GM19468 (cell line): Measurements from ENCODE around the gene CFAP70.

Experiments used
- ATAC-seq: cut with Tn5 transposase; IDR thresholded peaks from one replicate; pipeline ENCODE4 v1.9.1; 2021; ENCODE audit warnings: mild to moderate bottlenecking, moderate library complexity, moderate number of reproducible peaks; ENCODE audit not compliant: unreplicated experiment; ENCODE audit errors: extremely low read depth

Gene CFAP70

DNA sequence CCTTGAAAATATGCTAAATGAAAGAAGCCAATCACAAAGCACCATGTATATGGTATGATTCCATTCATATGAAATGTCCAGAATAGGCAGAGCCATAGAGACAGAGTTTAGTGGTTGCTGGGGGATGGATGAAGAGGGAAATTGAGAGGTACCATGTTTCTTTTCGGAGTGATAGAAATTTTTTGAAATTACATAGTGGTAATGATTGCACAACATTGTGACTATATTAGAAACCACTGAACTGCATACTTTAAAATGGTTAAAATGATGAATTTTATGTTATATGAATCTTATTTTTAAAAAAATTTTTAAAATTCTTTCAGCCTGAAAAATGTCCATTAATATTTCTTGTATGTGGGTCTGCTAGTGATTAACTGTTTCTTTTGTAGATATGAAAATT, 137.7 kb downstream of the CFAP70 start:
- ATAC-seq, result no peak

DNA sequence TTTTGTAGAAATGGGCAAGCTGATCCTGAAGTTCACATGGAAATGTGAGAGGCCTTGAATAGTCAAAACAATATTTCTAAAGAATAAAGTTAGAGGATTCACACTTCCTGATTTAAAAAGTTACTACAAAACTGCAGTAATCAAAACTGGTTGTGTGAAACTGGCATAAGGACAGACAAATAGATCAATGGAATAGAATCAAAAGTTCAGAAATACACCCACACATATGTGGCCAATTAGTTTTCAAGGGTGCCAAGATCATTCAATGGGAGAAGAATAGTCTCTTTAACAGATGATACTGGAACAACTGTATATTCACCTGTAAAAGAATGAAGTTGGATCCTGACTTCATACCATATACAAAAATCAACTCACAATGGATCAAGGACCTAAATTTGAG, 139.3 kb downstream of the CFAP70 start:
- no peak for ATAC-seq

DNA sequence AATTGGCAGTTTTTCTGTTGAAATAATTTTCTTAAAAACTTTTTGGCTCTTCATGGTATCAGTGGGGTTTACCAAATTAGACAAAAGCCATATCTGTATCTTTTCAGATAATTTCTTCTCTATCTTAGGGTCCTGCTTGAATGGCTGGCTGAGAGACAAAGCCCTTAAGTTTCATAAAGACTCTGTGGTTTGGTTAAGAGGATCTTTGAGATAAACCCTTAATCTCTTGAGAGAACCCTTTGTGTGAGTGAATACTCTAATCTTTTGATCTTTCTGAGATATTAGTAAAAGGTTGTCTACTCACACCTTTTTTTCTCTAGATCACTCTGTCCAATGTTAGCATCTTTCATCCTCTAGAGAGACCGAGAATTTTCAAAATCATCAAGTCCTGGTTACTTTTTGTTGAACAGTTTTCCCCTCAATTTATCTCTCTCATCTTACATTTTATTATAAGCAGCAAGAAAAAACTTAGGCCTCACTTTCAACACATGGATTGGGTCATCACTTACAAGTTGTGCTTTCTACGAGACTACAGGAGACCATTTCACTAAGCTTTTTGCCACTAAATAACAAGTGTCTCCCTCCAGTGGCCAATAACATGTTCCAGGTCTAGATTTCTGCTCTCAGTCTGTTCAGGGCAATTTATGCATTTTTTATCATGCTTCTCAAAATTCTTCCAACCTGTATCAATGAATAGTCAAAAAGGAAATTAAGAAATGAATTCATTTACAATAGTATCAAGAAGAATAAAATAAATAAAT, 140.1 kb downstream of the CFAP70 start:
- ATAC-seq, result no peak

DNA sequence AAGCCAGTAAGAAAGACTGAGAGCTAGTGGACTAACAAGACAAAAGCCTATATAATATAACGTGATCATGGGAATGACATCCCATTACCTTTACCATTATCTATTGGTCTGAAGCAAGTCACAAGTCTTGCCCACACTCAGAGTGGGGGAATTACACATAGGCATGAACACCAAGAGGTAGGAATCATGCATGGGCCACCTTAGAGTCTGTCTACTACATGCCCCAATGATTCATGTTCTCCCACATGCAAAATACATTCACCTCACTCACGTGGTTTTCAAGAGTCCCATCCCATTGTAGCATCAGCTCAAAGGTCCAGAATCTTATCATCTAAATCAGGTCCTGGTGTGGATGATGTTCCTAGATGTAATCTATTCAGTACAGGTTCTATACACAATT, 141.0 kb downstream of the CFAP70 start:
- no peak for ATAC-seq

DNA sequence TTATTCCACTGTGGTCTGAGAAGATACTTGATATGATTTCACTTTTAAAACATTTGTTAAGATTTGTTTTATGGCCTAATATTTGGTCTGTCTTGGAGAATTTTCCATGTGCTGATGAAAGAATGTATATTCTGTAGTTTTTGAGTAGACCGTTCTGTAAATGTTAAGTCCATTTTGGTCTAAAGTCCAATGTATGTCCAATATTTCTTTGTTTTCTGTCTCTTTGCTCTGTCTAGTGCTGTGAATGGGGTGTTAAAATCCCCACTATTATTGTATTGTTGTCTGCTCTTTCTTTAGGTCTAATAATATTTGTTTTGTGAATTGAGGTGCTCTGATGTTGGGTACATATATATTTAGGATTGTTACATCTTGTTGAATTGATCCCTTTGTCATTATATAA, 142.9 kb downstream of the CFAP70 start:
- no peak for ATAC-seq

DNA sequence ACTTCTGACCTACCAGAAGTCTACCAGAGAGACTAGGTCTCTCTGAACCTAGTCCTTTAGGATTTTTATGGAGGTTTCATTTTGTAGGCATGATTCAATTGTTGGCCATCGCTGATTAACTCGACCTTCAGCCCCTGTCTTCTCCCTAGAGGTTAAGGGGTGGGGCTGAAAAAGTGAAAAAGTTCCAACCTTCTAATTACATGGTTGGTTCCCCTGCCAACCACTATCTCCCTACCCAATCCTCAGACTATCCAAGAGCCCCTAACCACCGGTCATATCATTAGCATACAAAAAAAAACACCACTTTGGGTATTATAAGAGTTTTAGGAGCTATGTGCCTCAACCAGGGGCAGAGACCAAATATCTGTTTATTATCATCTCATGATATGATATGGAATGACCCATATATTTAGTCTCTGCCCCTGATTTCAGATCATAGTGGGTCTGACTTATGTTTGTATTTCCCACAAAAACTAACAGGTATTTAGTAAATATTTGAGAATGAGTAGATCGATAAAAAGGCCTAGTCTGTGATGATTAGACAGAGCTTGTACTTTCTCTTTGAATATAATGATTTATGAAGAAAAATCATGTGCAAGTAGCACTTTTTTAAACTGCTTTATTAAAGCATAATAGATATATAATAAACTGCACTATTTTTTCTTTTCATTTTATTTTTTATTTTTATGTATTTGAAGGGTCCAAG, 147.4 kb downstream of the CFAP70 start:
- no peak for ATAC-seq

DNA sequence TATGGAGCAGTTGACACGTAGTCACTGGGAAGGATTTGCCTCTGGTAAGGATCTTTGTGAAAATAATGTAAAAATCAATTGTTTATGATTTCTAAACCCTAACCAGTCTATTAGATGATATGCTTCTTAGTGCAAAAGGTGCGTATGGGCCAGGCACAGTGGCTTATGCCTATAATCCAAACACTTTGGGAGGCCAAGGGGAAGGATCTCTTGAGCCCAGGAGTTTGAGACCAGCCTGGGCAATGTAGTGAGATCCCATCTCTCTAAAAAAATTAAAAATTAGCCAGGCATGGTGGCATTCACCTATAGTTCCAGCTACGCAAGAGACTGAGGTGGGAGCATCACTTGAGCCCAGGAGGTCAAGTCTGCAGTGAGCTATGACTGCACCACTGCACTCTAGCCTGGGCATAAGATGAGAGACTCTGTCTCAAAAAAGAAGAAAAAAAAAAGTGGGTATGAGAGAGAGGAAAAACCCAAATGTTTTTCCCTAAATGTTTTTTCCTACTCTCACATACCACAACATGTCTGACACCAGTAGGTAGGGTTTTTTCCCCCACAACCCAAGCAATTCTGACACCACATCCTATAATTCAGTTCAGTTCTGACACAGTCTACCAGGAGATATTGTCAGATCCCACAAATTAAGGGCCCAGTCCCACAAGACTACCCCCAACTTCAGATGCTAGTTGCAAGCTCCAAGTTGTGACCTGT, 148.1 kb downstream of the CFAP70 start:
- ATAC-seq, result no peak

DNA sequence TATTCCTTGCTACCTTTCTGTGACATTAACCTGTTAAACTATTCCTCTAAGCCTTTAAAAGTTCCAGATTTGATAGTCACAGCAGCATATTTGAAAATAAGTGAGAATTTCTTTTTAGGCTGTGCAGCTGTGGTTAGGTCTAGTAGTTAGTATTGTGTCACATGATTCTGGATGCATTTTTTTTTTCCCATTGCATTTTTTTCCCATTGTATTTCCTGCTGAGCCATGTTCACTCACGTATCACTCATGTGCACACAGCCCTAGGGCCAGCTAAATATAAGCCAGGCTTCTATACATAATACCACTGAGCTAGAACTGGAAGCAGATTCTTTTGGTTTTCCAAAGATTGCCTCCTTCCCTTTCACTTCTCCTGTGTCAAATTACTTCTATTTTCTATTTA, 149.0 kb downstream of the CFAP70 start:
- no peak for ATAC-seq

DNA sequence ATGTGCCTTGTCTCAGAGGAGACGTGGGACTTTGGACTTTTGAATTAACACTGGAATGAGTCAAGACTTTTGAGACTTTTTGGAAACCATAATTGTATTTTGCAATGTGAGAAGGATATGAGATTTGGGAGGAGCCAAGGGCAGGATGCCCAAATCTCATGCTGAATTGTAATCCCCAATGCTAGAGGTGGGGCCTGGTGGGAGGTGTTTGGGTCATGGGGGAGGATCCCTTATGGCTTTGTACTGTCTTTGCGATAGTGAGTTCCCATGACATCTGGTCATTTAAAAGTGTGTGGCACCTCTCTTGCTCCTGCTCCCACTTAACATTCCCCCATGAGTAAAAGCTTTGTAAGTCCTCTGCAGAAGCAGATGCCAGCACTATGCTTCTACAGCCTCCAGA, 150.8 kb downstream of the CFAP70 start:
- ATAC-seq, result no peak

DNA sequence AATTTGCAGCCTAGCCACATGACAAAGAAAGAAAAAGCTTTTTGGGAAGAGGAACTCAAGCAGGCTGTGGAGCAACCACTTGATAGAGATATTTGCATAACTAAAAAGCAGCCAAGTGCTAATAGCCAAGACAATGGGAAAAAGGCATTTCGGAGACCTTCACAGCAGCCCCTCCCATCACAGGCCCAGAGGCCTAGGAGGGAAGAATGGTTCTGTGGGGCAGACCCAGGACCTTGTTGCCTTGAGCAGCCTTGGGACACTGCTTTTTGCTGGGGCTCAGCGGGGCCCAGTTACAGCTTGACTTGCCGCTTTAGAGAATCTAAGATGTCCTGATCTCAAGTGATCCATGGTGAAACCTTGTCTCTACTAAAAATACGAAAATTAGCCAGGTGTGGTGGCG, 152.3 kb downstream of the CFAP70 start:
- ATAC-seq, result no peak

DNA sequence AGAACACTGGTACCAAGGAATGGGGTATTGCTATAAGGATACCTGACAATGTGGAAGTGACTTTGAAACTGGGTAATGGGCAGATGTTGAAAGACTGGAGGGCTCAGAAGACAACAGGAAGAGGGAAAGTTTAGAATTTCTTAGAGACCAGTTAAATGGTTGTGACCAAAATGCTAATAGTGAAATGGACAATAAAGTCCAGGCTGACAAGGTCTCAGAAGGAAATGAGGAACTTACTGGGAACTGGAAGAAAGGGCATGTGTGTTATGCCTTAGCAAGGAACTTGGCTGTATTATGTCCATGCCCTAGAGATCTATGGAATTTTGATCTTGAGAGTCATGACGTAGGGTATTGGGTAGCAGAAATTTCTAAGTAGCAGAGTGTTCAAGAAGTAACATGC, 152.8 kb downstream of the CFAP70 start:
- ATAC-seq, result no peak

DNA sequence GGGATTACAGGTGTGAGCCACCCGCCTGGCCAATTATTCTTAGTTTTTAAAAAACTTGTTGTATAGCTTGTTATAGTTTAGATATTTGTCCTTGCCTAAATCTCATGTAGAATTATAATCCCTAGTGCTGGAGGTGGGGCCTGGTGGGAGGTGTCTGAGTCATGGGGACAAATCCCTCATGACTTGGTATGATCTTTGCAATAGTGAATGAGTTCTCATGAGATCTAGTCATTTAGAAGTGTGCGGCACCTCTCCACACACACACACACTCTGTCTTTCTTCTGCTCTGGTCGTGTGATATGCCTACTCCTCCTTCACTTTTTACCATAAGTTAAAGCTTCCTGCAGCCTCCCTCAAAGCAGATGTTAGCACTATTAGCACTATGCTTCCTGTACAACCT, 153.6 kb downstream of the CFAP70 start:
- no peak for ATAC-seq
